PC-3 (cell line): ENCODE measurements around the gene LIMS2. TPM values are rescaled to one million over a fixed set of nuclear protein-coding genes. Genes with fewer than 3 reads are reported as not detected.

Experiments
- ATAC-seq: fragments of 200-7000 bp; cut with Tn5 transposase; 2 replicates; pipeline ENCODE4 v1.9.1; 2020; ENCODE audit warnings: mild to moderate bottlenecking, moderate library complexity
- BruUV-seq: library from RNA; stranded (reverse); fragments of 400-500 nt; replicated peaks from 2 replicates; lab custom pipeline; 2021; lab: Mats Ljungman, UMichigan
- CTCF ChIA-PET: fragments of 300-600 bp; sonication (Branson Sonifier 250); formaldehyde crosslinking; loops from one replicate; lab custom pipeline; 2022; ENCODE audit warnings: antibody characterized with exemption; lab: Charles Lee
- POLR2A ChIA-PET: fragments of 300-600 bp; sonication (Branson Sonifier 250); formaldehyde crosslinking; loops from one replicate; lab custom pipeline; 2022; ENCODE audit warnings: antibody characterized with exemption; ENCODE audit not compliant: unreplicated experiment; lab: Charles Lee
- DNase-seq: peaks from one replicate; pipeline ENCODE4 v3.0.0-alpha.2; 2015
- H2AFZ ChIP-seq: fragments of 300-600 bp; sonication (generic); 2 replicates; pipeline ENCODE4 v1.6.0; 2016; ENCODE audit warnings: antibody characterized with exemption, low read length
- H3F3A ChIP-seq: fragments of 300-600 bp; sonication (generic); one replicate; pipeline ENCODE4 v1.6.0; 2017; ENCODE audit warnings: antibody characterized with exemption, low read length, control low read depth, mild to moderate bottlenecking; ENCODE audit not compliant: unreplicated experiment
- H3K27ac ChIP-seq: fragments of 300-600 bp; sonication (generic); 2 replicates; pipeline ENCODE4 v1.5.1; 2016; ENCODE audit warnings: mild to moderate bottlenecking, low read length
- H3K27me3 ChIP-seq: fragments of 300-600 bp; sonication (generic); 2 replicates; pipeline ENCODE4 v1.6.1; 2016; ENCODE audit warnings: low read length, mixed read lengths
- H3K36me3 ChIP-seq: fragments of 300-600 bp; sonication (generic); 2 replicates; pipeline ENCODE4 v1.6.1; 2016; ENCODE audit warnings: low read depth, mixed run types, low read length, mixed read lengths
- H3K4me1 ChIP-seq: fragments of 300-600 bp; sonication (generic); 2 replicates; pipeline ENCODE4 v1.5.1; 2016; ENCODE audit warnings: low read length; ENCODE audit not compliant: insufficient read depth
- H3K4me2 ChIP-seq: fragments of 300-600 bp; sonication (generic); 2 replicates; pipeline ENCODE4 v1.6.0; 2016; ENCODE audit warnings: low read length
- H3K4me3 ChIP-seq: fragments of 300-600 bp; sonication (generic); 2 replicates; pipeline ENCODE4 v1.5.1; 2016; ENCODE audit warnings: mild to moderate bottlenecking, low read length, mixed read lengths
- H3K79me2 ChIP-seq: fragments of 300-600 bp; sonication (generic); 2 replicates; pipeline ENCODE4 v1.6.1; 2017; ENCODE audit warnings: low read length, mixed read lengths
- H3K9ac ChIP-seq: fragments of 300-600 bp; sonication (generic); 2 replicates; pipeline ENCODE4 v1.6.0; 2016; ENCODE audit warnings: mild to moderate bottlenecking, low read length
- H3K9me2 ChIP-seq: fragments of 300-600 bp; sonication (generic); replicated peaks from 2 replicates; pipeline ENCODE4 v1.6.1; 2016; ENCODE audit warnings: mixed run types, low read length, mixed read lengths
- H3K9me3 ChIP-seq: fragments of 300-600 bp; sonication (generic); 2 replicates; pipeline ENCODE4 v1.6.1; 2016; ENCODE audit warnings: low read length, mixed read lengths
- H4K20me1 ChIP-seq: fragments of 300-600 bp; sonication (generic); 2 replicates; pipeline ENCODE4 v1.6.1; 2016; ENCODE audit warnings: low read length, mixed read lengths
- CTCF ChIP-seq: fragments of 300-600 bp; sonication (generic); conservative IDR thresholded peaks from 2 replicates; pipeline ENCODE4 v1.5.1; 2017; ENCODE audit warnings: antibody characterized with exemption, low read depth, mild to moderate bottlenecking, low read length
- EZH2 ChIP-seq: fragments of 300-600 bp; sonication (generic); IDR thresholded peaks from one replicate; pipeline ENCODE4 v1.6.1; 2017; ENCODE audit warnings: antibody characterized with exemption, mild to moderate bottlenecking, low read length; ENCODE audit not compliant: unreplicated experiment
- EZH2phosphoT487 ChIP-seq: fragments of 300-600 bp; sonication (generic); IDR thresholded peaks from 2 replicates; pipeline ENCODE4 v1.6.1; 2018; ENCODE audit warnings: mild to moderate bottlenecking, antibody characterized with exemption, low read length, borderline replicate concordance
- intact Hi-C: fragments of 100-400 bp; cut with micrococcal nuclease; formaldehyde crosslinking; loops from 2 replicates; pipeline ENCODE4 v1.9.0; 2023
- total RNA-seq: library from RNA; depleted of rRNA; stranded (reverse); fragments of >200 nt; gene quantifications from 2 replicates; pipeline ENCODE4 v1.2.3, GENCODE V29; 2014

LIMS2 gene
- total RNA-seq, 1 experiment from 2014 or later: 5.0 TPM

- TF ChIP-seq EZH2 (no peak), CTCF (no peak), EZH2phosphoT487 (no peak)
- Histone ChIP-seq H3K27ac (no peak overlapping the region), H2AFZ (no peak overlapping the region), H3K9me2 (no peaks in the 10 kb centered on the region), H3K9me3 (0 out of 2 replicates have a peak, but pooled peaks cover 4% of the 10 kb centered on the region), H3F3A (no peaks in the 10 kb centered on the region), H4K20me1 (no peaks in the 10 kb centered on the region), H3K4me1 (peaks cover 9% of the 10 kb centered on the region), H3K27me3 (no peaks in the 10 kb centered on the region), H3K4me3 (no peak overlapping the region), H3K9ac (no peak overlapping the region), H3K4me2 (no peak overlapping the region), H3K79me2 (no peaks in the 10 kb centered on the region), H3K36me3 (no peaks in the 10 kb centered on the region; the same call in 1 of the 2 replicates)
- ATAC-seq: no peak
- no TSS peak for BruUV-seq
- intact Hi-C loops: no loop called here
- DNase-seq: no peak
- CTCF ChIA-PET: no interaction called here
- POLR2A ChIA-PET: no interaction called here
Observed at GRCh38 chr2:127694986-127695385, 19.7 kb upstream of the LIMS2 start.

GRCh38 chr2:127690696-127691095 lies 15.4 kb upstream of the LIMS2 start:
- Histone ChIP-seq H3K4me3 (no peak overlapping the region), H3K27ac (no peak overlapping the region), H2AFZ (no peak overlapping the region), H3K4me2 (no peak overlapping the region), H4K20me1 (no peaks in the 10 kb centered on the region), H3K4me1 (no peaks in the 10 kb centered on the region), H3K9me2 (no peaks in the 10 kb centered on the region), H3K9ac (no peak overlapping the region), H3K79me2 (no peaks in the 10 kb centered on the region), H3K27me3 (no peaks in the 10 kb centered on the region), H3F3A (no peaks in the 10 kb centered on the region), H3K9me3 (0 out of 2 replicates have a peak, but pooled peaks cover 9% of the 10 kb centered on the region), H3K36me3 (no peaks in the 10 kb centered on the region; the same call in 1 of the 2 replicates)
- DNase-seq (no peak), ATAC-seq (no peak)
- intact Hi-C loops: no loop called here
- ChIA-PET CTCF (no interaction called here), POLR2A (no interaction called here)
- BruUV-seq: no TSS peak
- TF ChIP-seq EZH2phosphoT487 (no peak), CTCF (no peak), EZH2 (no peak)

GRCh38 chr2:127688405-127688804 lies 13.1 kb upstream of the LIMS2 start:
- ChIA-PET POLR2A (no interaction called here), CTCF (no interaction called here)
- no TSS peak for BruUV-seq
- no peak overlapping the region for H3K4me3 ChIP-seq
- 0 out of 2 replicates have a peak, but pooled peaks cover 9% of the 10 kb centered on the region for H3K9me3 ChIP-seq
- no peaks in the 10 kb centered on the region for H3K9me2 ChIP-seq
- no peaks in the 10 kb centered on the region for H4K20me1 ChIP-seq
- no peak for TF ChIP-seq EZH2phosphoT487
- TF ChIP-seq EZH2: no peak
- TF ChIP-seq CTCF: no peak
- no peaks in the 10 kb centered on the region for H3F3A ChIP-seq
- no peak overlapping the region for H3K9ac ChIP-seq
- H3K4me2 ChIP-seq: no peak overlapping the region
- H3K27ac ChIP-seq: no peak overlapping the region
- no peaks in the 10 kb centered on the region for H3K79me2 ChIP-seq
- intact Hi-C loops: no loop called here
- DNase-seq: no peak
- H3K36me3 ChIP-seq: no peaks in the 10 kb centered on the region; the same call in 1 of the 2 replicates
- no peak overlapping the region for H2AFZ ChIP-seq
- H3K27me3 ChIP-seq: no peaks in the 10 kb centered on the region
- H3K4me1 ChIP-seq: no peaks in the 10 kb centered on the region
- no peak for ATAC-seq
